Thyroid gland (tissue), 4 donors: ENCODE data around the gene MTUS2. TPM values are rescaled to one million over a fixed set of nuclear protein-coding genes. Genes with fewer than 3 reads are reported as not detected.

ENCODE experiments used
- DNase-seq, 2 donors: peaks; one replicate each; pipeline ENCODE4 v3.0.0-alpha.2; 2019
- H3K27ac ChIP-seq, 3 donors: fragments of 200-600 bp; sonication (generic); 1 replicate in 2 of 3; 2 replicates in 1 of 3; pipeline ENCODE4 v1.5.1; 2016 to 2019; ENCODE audit warnings: mild to moderate bottlenecking in 1 of 3, moderate library complexity in 1 of 3
- H3K27me3 ChIP-seq: fragments of 200-600 bp; sonication (generic); one replicate; pipeline ENCODE4 v1.5.1; 2019
- H3K36me3 ChIP-seq, 2 donors: fragments of 200-600 bp; sonication (generic); one replicate each; pipeline ENCODE4 v1.5.1; 2016 to 2019
- H3K4me1 ChIP-seq, 2 donors: fragments of 200-600 bp; sonication (generic); one replicate each; pipeline ENCODE4 v1.5.1; 2017 to 2019
- H3K4me3 ChIP-seq, 3 donors: fragments of 200-600 bp; sonication (generic); replicated peaks in 1 of 3; 1 replicate in 2 of 3; 2 replicates in 1 of 3; pipeline ENCODE4 v1.5.1; 2016; ENCODE audit warnings: mild to moderate bottlenecking in 1 of 3
- H3K9me3 ChIP-seq: fragments of 200-600 bp; sonication (generic); one replicate; pipeline ENCODE4 v1.5.1; 2017
- POLR2A ChIP-seq, 2 donors: fragments of 450-650 bp; IDR thresholded peaks; one replicate each; pipeline ENCODE4 v1.6.1; 2017; ENCODE audit warnings: antibody characterized with exemption in 2 of 2, mild to moderate bottlenecking in 2 of 2, moderate library complexity in 1 of 2
- WGBS, 2 donors: methylation state at CpG; one replicate each; pipeline ENCODE4 v1.1.5; 2017; 5-methylcytosine and 5-hydroxymethylcytosine counted together
- intact Hi-C: fragments of 100-400 bp; cut with DNase I; formaldehyde crosslinking; loops from one replicate; pipeline ENCODE4 v1.15.1; 2023
- total RNA-seq, 4 donors: library from RNA; depleted of rRNA; stranded (reverse); fragments of >200 nt; gene quantifications; one replicate each; pipeline ENCODE4 v1.2.3, GENCODE V29; 2016
- TF ChIP-seq, protein P1 (sequence below), 6 experiments: fragments of 200-600 bp in 3 of 6; fragments of 450-650 bp in 3 of 6; sonication (generic) in 3 of 6; IDR thresholded peaks; one replicate each; pipeline ENCODE4 v1.5.1; 2016 to 2019; ENCODE audit warnings: antibody characterized with exemption in 6 of 6, mild to moderate bottlenecking in 2 of 6, inconsistent platforms in 1 of 6, moderate library complexity in 1 of 6

The MTUS2 gene
- total RNA-seq, 4 donors from 2014 or later = 0.98 to 1.5 (median 1.1) TPM

- H3K27ac ChIP-seq = no peak overlapping the region
- 47 to 100% methylated on average over 2 of the region's 2 CpGs for WGBS, 2 donors
- H3K27me3 ChIP-seq = no peaks in the 10 kb centered on the region
- H3K4me3 ChIP-seq = no peak overlapping the region
- no peaks in the 10 kb centered on the region for H3K36me3 ChIP-seq
- no peak for DNase-seq
- intact Hi-C loops = no loop called here
- H3K4me1 ChIP-seq = no peaks in the 10 kb centered on the region
- H3K9me3 ChIP-seq = no peaks in the 10 kb centered on the region
- TF ChIP-seq POLR2A (IDR thresholded peaks at IDR 0.05) = no peak
- TF ChIP-seq, protein P1, sequence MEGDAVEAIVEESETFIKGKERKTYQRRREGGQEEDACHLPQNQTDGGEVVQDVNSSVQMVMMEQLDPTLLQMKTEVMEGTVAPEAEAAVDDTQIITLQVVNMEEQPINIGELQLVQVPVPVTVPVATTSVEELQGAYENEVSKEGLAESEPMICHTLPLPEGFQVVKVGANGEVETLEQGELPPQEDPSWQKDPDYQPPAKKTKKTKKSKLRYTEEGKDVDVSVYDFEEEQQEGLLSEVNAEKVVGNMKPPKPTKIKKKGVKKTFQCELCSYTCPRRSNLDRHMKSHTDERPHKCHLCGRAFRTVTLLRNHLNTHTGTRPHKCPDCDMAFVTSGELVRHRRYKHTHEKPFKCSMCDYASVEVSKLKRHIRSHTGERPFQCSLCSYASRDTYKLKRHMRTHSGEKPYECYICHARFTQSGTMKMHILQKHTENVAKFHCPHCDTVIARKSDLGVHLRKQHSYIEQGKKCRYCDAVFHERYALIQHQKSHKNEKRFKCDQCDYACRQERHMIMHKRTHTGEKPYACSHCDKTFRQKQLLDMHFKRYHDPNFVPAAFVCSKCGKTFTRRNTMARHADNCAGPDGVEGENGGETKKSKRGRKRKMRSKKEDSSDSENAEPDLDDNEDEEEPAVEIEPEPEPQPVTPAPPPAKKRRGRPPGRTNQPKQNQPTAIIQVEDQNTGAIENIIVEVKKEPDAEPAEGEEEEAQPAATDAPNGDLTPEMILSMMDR (IDR thresholded peaks at IDR 0.05) = no peak
These were observed 671.1 kb downstream of the MTUS2 start for GRCh38 chr13:29491248-29491647.

GRCh38 chr13:29493796-29494195 lies 673.7 kb downstream of the MTUS2 start:
- intact Hi-C loops = no loop called here
- Histone ChIP-seq H3K4me1 (no peaks in the 10 kb centered on the region), H3K36me3 (no peaks in the 10 kb centered on the region), H3K9me3 (no peaks in the 10 kb centered on the region), H3K27me3 (no peaks in the 10 kb centered on the region), H3K4me3 (no peak overlapping the region), H3K27ac (no peak overlapping the region)
- 54 to 69% methylated on average over 4 of the region's 4 CpGs for WGBS, 2 donors
- TF ChIP-seq, protein P1 (IDR thresholded peaks at IDR 0.05) = no peak
- TF ChIP-seq POLR2A (IDR thresholded peaks at IDR 0.05) = no peak
- no peak for DNase-seq

DNA sequence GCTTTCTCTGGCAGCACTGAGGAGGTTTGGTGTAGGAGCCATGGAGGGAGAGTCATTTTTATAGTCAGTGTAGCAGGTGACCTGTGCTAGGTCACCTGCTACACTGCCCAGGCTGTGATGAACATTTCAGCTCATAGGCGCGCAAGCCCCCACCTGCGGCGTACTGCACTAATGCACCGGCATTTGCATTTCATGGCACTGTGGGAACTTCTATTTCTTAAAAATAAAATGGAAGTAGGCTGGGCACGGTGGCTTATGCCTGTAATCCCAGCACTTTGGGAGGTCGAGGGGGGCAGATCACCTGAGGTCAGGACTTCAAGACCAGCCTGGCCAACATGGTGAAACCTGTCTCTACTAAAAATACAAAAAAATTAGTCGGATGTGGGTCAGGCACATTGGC lies 674.4 kb downstream of the MTUS2 start:
- WGBS, 2 donors = 90 to 94% methylated on average over 8 of the region's 8 CpGs
- no peaks in the 10 kb centered on the region for H3K9me3 ChIP-seq
- H3K36me3 ChIP-seq = no peaks in the 10 kb centered on the region
- DNase-seq = no peak
- H3K27ac ChIP-seq = no peak overlapping the region
- TF ChIP-seq POLR2A (IDR thresholded peaks at IDR 0.05) = no peak
- TF ChIP-seq, protein P1 (IDR thresholded peaks at IDR 0.05) = no peak
- H3K27me3 ChIP-seq = no peaks in the 10 kb centered on the region
- H3K4me3 ChIP-seq = no peak overlapping the region
- intact Hi-C loops = no loop called here
- no peaks in the 10 kb centered on the region for H3K4me1 ChIP-seq

- TF ChIP-seq POLR2A (IDR thresholded peaks at IDR 0.05) = no peak
- TF ChIP-seq, protein P1 (IDR thresholded peaks at IDR 0.05) = no peak
These were observed 676.1 kb downstream of the MTUS2 start for GRCh38 chr13:29496241-29496712.

GRCh38 chr13:29497137-29497654 lies 677.1 kb downstream of the MTUS2 start:
- H3K27ac ChIP-seq = no peak overlapping the region
- H3K4me3 ChIP-seq = no peak overlapping the region
- no peaks in the 10 kb centered on the region for H3K4me1 ChIP-seq
- H3K36me3 ChIP-seq = no peaks in the 10 kb centered on the region
- WGBS, 2 donors = 46 to 52% methylated on average over 7 to 15 of the region's 15 CpGs
- H3K9me3 ChIP-seq = no peaks in the 10 kb centered on the region
- DNase-seq = no peak
- TF ChIP-seq POLR2A (IDR thresholded peaks at IDR 0.05) = no peak
- TF ChIP-seq, protein P1 (IDR thresholded peaks at IDR 0.05) = no peak
- no peaks in the 10 kb centered on the region for H3K27me3 ChIP-seq
- intact Hi-C loops = no loop called here

More at GRCh38 chr13:29496241-29496712, 676.1 kb downstream of the MTUS2 start:
- H3K4me3 ChIP-seq = no peak overlapping the region
- H3K27me3 ChIP-seq = no peaks in the 10 kb centered on the region
- H3K9me3 ChIP-seq = no peaks in the 10 kb centered on the region
- intact Hi-C loops = no loop called here
- no peaks in the 10 kb centered on the region for H3K36me3 ChIP-seq
- WGBS, 2 donors = 65 to 72% methylated on average over 9 of the region's 9 CpGs
- no peak for DNase-seq
- no peaks in the 10 kb centered on the region for H3K4me1 ChIP-seq
- no peak overlapping the region for H3K27ac ChIP-seq
